Body of pancreas (tissue), 4 donors: Measurements from ENCODE around the gene NRL. TPM values are rescaled to one million over a fixed set of nuclear protein-coding genes. Genes with fewer than 3 reads are reported as not detected.

ENCODE experiments used
- ATAC-seq: fragments of 150-250 bp; one replicate; pipeline ENCODE4 v1.9.1; 2016
- DNase-seq, 4 donors: peaks; one replicate each; pipeline ENCODE4 v3.0.0-alpha.2; 2019
- H3K27ac ChIP-seq, 4 donors: fragments of 200-600 bp; sonication (generic); 1 replicate in 3 of 4; 2 replicates in 1 of 4; pipeline versions ENCODE4 v1.5.1 to v1.6.1; 2016 to 2019; ENCODE audit warnings: mild to moderate bottlenecking in 1 of 4, mixed read lengths in 1 of 4, moderate library complexity in 1 of 4
- H3K27me3 ChIP-seq, 2 donors: fragments of 200-600 bp; sonication (generic); one replicate each; pipeline ENCODE4 v1.6.0; 2016; ENCODE audit warnings: mild to moderate bottlenecking in 1 of 2
- H3K36me3 ChIP-seq, 2 donors: fragments of 200-600 bp; sonication (generic); replicated peaks in 1 of 2; 2 replicates each; pipeline ENCODE4 v1.5.1; 2016; ENCODE audit warnings: low read depth in 2 of 2; ENCODE audit not compliant: insufficient read depth in 1 of 2
- H3K4me1 ChIP-seq: fragments of 200-600 bp; sonication (generic); one replicate; pipeline ENCODE4 v1.6.0; 2016
- H3K4me3 ChIP-seq, 2 donors: fragments of 200-600 bp; sonication (generic); 1 replicate in 1 of 2; 2 replicates in 1 of 2; pipeline ENCODE4 v1.5.1; 2016 to 2019
- H3K9me3 ChIP-seq, 3 donors: fragments of 200-600 bp; sonication (generic); 1 replicate in 2 of 3; 2 replicates in 1 of 3; pipeline ENCODE4 v1.5.1; 2016
- POLR2A ChIP-seq, 3 donors: fragments of 450-650 bp; IDR thresholded peaks; one replicate each; pipeline ENCODE4 v1.6.1; 2016; ENCODE audit warnings: antibody characterized with exemption in 3 of 3, mild to moderate bottlenecking in 2 of 3
- WGBS, 2 donors: methylation state at CpG; one replicate each; pipeline ENCODE4 v1.1.5; 2017; 5-methylcytosine and 5-hydroxymethylcytosine counted together
- intact Hi-C: fragments of 100-400 bp; cut with DNase I; formaldehyde crosslinking; loops from one replicate; pipeline ENCODE4 v1.15.1; 2023
- total RNA-seq, 2 donors: library from RNA; depleted of rRNA; stranded (reverse); fragments of >200 nt; gene quantifications; one replicate each; pipeline ENCODE4 v1.1.0, GENCODE V29; 2016
- TF ChIP-seq, protein P1 (sequence below), 7 experiments: fragments of 450-650 bp in 4 of 7; fragments of 200-600 bp in 3 of 7; sonication (generic) in 3 of 7; IDR thresholded peaks; one replicate each; pipeline ENCODE4 v1.5.1; 2016 to 2019; ENCODE audit warnings: antibody characterized with exemption in 7 of 7

The NRL gene
- total RNA-seq, 2 donors from 2014 or later, result 2.1 to 2.6 TPM

GRCh38 chr14:24141097-24141880 lies 26.5 kb upstream of the NRL start, which contains the start of gene EMC9:
TSS of gene EMC9 (minus strand) at chr14:24141591. CDS start at chr14:24141304, 287 bp downstream.
- intact Hi-C loops, result no loop called here
- TF ChIP-seq, protein P1, sequence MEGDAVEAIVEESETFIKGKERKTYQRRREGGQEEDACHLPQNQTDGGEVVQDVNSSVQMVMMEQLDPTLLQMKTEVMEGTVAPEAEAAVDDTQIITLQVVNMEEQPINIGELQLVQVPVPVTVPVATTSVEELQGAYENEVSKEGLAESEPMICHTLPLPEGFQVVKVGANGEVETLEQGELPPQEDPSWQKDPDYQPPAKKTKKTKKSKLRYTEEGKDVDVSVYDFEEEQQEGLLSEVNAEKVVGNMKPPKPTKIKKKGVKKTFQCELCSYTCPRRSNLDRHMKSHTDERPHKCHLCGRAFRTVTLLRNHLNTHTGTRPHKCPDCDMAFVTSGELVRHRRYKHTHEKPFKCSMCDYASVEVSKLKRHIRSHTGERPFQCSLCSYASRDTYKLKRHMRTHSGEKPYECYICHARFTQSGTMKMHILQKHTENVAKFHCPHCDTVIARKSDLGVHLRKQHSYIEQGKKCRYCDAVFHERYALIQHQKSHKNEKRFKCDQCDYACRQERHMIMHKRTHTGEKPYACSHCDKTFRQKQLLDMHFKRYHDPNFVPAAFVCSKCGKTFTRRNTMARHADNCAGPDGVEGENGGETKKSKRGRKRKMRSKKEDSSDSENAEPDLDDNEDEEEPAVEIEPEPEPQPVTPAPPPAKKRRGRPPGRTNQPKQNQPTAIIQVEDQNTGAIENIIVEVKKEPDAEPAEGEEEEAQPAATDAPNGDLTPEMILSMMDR (IDR thresholded peaks at IDR 0.05), result peak; percentile 48 to 88 (median 86)
- peak; percentile 74 to 85 (median 79) for TF ChIP-seq POLR2A (IDR thresholded peaks at IDR 0.05)
- DNase-seq, result peak; percentile 100
- H3K27ac ChIP-seq, result peak within 1 kb of the TSS; percentile 75 to 90 (median 80)
- H3K4me1 ChIP-seq, result peaks cover 58% of the 10 kb centered on the region
- 0% methylated on average over 6 to 64 of the region's 65 CpGs for WGBS, 2 donors
- H3K36me3 ChIP-seq, result peaks cover 0 to 11% of the 10 kb centered on the region in 2 donors
- no peaks in the 10 kb centered on the region for H3K9me3 ChIP-seq
- ATAC-seq, result peak; percentile 92
- H3K27me3 ChIP-seq, result no peaks in the 10 kb centered on the region
- H3K4me3 ChIP-seq, result peak within 1 kb of the TSS; percentile 54 to 55

DNA sequence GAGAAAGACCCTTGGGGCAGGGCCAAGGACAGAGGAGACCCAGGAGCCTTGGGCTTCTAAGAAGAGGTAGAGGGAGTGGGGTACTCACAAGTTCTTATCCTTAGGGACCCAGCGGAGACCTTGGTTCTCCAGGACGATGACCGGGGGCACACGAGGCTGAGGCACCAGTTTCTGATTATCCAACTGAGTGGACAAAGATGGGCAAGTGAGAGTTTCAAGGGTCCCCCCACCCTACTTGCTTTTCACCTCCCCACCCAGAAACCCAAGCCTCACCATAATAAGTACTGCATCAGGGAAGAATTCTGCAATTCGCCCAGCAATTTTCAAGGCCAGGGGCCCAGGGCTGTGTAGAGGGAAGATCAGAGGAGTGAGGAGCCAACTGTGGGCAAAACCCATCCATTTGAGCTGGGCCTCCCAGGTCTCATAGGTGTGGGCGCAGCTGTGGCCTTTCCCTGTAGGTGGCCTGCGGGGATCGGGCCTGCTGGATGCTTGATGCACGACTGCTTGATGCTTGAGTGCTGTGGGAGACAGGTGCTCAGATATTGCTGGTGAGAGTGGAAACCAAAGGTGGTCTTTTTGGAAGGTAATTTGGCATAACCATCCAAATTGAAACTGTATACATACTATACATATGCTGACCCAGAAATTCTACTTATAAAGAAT lies 24.7 kb upstream of the NRL start:
- H3K9me3 ChIP-seq, result no peaks in the 10 kb centered on the region
- WGBS, 2 donors, result 55 to 56% methylated on average over 9 of the region's 9 CpGs
- ATAC-seq (no peak), DNase-seq (peak in 1 of 4 donors; percentile 42)
- peaks cover 0 to 11% of the 10 kb centered on the region in 2 donors for H3K36me3 ChIP-seq
- intact Hi-C loops, result no loop called here
- no peak for TF ChIP-seq POLR2A (IDR thresholded peaks at IDR 0.05)
- TF ChIP-seq, protein P1 (IDR thresholded peaks at IDR 0.05), result no peak
- H3K27me3 ChIP-seq, result no peaks in the 10 kb centered on the region
- H3K27ac ChIP-seq, result peak overlapping the region in 2 of 4 donors; percentile 12 to 82
- peaks cover 46% of the 10 kb centered on the region for H3K4me1 ChIP-seq
- no peak overlapping the region for H3K4me3 ChIP-seq

- no peaks in the 10 kb centered on the region for H3K27me3 ChIP-seq
- H3K4me3 ChIP-seq, result no peak overlapping the region
- peaks cover 0 to 11% of the 10 kb centered on the region in 2 donors for H3K36me3 ChIP-seq
- peaks cover 46% of the 10 kb centered on the region for H3K4me1 ChIP-seq
- H3K9me3 ChIP-seq, result no peaks in the 10 kb centered on the region
- DNase-seq, result no peak
- TF ChIP-seq POLR2A (IDR thresholded peaks at IDR 0.05), result no peak
- TF ChIP-seq, protein P1 (IDR thresholded peaks at IDR 0.05), result no peak
- H3K27ac ChIP-seq, result peak overlapping the region in 2 of 4 donors; percentile 12 to 82
- intact Hi-C loops, result no loop called here
- 60 to 77% methylated on average over 12 to 13 of the region's 13 CpGs for WGBS, 2 donors
- no peak for ATAC-seq
These were observed 23.9 kb upstream of the NRL start for GRCh38 chr14:24138396-24139271.

- intact Hi-C loops, result no loop called here
- ATAC-seq (no peak), DNase-seq (no peak)
- 82 to 88% methylated on average over 6 to 8 of the region's 8 CpGs for WGBS, 2 donors
- peaks cover 0 to 11% of the 10 kb centered on the region in 2 donors for H3K36me3 ChIP-seq
- TF ChIP-seq, protein P1 (IDR thresholded peaks at IDR 0.05), result no peak
- TF ChIP-seq POLR2A (IDR thresholded peaks at IDR 0.05), result no peak
- H3K4me1 ChIP-seq, result peaks cover 50% of the 10 kb centered on the region
- H3K27me3 ChIP-seq, result no peaks in the 10 kb centered on the region
- H3K9me3 ChIP-seq, result no peaks in the 10 kb centered on the region
- H3K27ac ChIP-seq, result peak overlapping the region in 2 of 4 donors; percentile 96 to 98
- H3K4me3 ChIP-seq, result no peak overlapping the region
These were observed 23.0 kb upstream of the NRL start for GRCh38 chr14:24137529-24138395.
